Skeletal muscle tissue (tissue), 4 donors: ENCODE results near the gene NAALADL2. TPM values are rescaled to one million over a fixed set of nuclear protein-coding genes. Genes with fewer than 3 reads are reported as not detected.
"Not testable (repeated sequence)": the region's sequence is repeated elsewhere in the genome, so short reads cannot be mapped to it uniquely, and the experiment has no call there.

Experiments
- H3K27ac ChIP-seq: one replicate; pipeline ENCODE4 v1.7.0; 2013; ENCODE audit warnings: mild to moderate bottlenecking, low read depth, low read length, inconsistent platforms
- H3K27me3 ChIP-seq, 3 donors: one replicate each; pipeline ENCODE4 v1.7.0; 2013; ENCODE audit warnings: low read length in 3 of 3; ENCODE audit not compliant: control insufficient read depth in 3 of 3, insufficient read depth in 3 of 3
- H3K36me3 ChIP-seq, 3 donors: one replicate each; pipeline ENCODE4 v1.7.0; 2013; ENCODE audit warnings: low read length in 3 of 3; ENCODE audit not compliant: control insufficient read depth in 3 of 3, insufficient read depth in 3 of 3
- H3K4me1 ChIP-seq, 3 donors: one replicate each; pipeline ENCODE4 v1.7.0; 2013; ENCODE audit warnings: low read length in 3 of 3, mild to moderate bottlenecking in 3 of 3; ENCODE audit not compliant: control insufficient read depth in 3 of 3, insufficient read depth in 3 of 3
- H3K4me3 ChIP-seq, 3 donors: one replicate each; pipeline ENCODE4 v1.7.0; 2013; ENCODE audit warnings: low read length in 3 of 3
- H3K9ac ChIP-seq, 3 donors: one replicate each; pipeline ENCODE4 v1.7.0; 2013; ENCODE audit warnings: low read length in 3 of 3, mild to moderate bottlenecking in 3 of 3, moderate library complexity in 2 of 3, low read depth in 1 of 3
- H3K9me3 ChIP-seq, 3 donors: one replicate each; pipeline ENCODE4 v1.7.0; 2013; ENCODE audit warnings: low read length in 3 of 3; ENCODE audit not compliant: control insufficient read depth in 3 of 3
- total RNA-seq: library from RNA; depleted of rRNA; stranded (reverse); fragments of >200 nt; gene quantifications from one replicate; pipeline ENCODE4 v1.2.3, GENCODE V29; 2014
- donor health status: Osteomylitis.

NAALADL2 gene
- total RNA-seq, 1 donor from 2014 or later: 17.7 TPM

GRCh38 chr3:175749981-175750380 lies 890.8 kb downstream of the NAALADL2 start:
- Histone ChIP-seq H3K9ac (no peak overlapping the region), H3K36me3 (no peaks in the 10 kb centered on the region), H3K4me1 (no peaks in the 10 kb centered on the region), H3K27ac (no peak overlapping the region), H3K9me3 (no peaks in the 10 kb centered on the region), H3K4me3 (no peak overlapping the region), H3K27me3 (no peaks in the 10 kb centered on the region)

DNA sequence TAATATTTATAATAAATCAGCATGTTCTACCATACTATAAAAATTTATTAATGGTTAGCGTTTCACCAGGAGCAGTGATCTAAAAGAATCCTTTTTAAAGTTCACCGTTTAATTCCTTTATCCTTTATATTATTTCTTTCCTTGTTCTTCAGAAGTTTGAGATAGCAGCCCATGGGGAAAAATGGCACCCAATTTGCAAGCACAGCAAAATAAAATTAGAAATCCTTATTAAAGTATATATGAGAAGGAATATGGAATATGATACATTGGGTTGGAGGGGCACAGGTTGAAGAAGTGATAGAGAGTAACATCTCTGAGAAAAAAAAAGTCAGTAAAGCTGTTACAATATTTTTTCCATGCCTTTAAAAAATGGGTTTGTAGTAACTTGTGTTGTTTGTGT lies 892.0 kb downstream of the NAALADL2 start:
- H3K27ac ChIP-seq: no peak overlapping the region
- H3K4me3 ChIP-seq: no peak overlapping the region
- H3K9me3 ChIP-seq: no peaks in the 10 kb centered on the region
- no peak overlapping the region for H3K9ac ChIP-seq
- no peaks in the 10 kb centered on the region for H3K27me3 ChIP-seq
- H3K4me1 ChIP-seq: no peaks in the 10 kb centered on the region
- H3K36me3 ChIP-seq: no peaks in the 10 kb centered on the region

DNA sequence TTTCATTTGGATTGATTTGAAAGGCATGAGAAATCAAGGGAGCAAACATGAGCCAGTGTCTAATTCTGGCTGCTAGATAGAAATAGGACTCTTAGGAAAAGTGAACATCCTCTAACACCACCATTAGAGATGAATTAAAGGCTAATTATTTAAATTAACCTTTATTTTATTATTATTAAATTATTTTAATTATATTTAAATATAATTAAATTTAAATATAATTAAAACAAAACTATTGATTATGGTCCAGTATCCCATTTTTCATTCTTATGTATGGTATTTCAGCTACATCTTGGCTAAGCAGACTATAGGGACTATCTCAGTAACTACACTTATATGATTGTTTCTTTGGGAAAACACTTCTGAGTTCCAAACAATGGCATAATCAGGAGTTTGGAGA lies 904.8 kb downstream of the NAALADL2 start:
- H3K9ac ChIP-seq: no peak overlapping the region
- H3K36me3 ChIP-seq: no peaks in the 10 kb centered on the region
- no peak overlapping the region for H3K4me3 ChIP-seq
- H3K4me1 ChIP-seq: no peaks in the 10 kb centered on the region
- no peaks in the 10 kb centered on the region for H3K9me3 ChIP-seq
- H3K27ac ChIP-seq: no peak overlapping the region
- H3K27me3 ChIP-seq: no peaks in the 10 kb centered on the region

DNA sequence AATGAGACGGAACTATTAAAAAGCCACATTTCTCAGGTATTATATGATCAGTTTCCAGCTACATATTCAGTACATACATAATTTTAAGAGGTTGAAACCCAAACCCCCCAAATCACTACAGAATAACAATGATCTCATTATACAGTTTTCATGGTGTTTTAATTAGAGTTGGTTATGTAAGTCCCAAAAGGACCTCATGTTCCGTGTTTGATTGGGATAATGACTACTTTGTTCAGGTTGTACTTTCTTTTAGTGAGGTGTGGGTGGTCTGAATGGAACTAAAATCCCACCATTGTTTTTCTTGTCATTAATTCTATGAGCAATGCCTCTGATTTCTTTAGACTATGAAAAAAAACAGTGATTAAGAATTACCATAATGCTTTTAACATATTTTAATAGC lies 905.6 kb downstream of the NAALADL2 start:
- Histone ChIP-seq H3K4me1 (no peaks in the 10 kb centered on the region), H3K9ac (no peak overlapping the region), H3K27ac (no peak overlapping the region), H3K36me3 (no peaks in the 10 kb centered on the region), H3K27me3 (no peaks in the 10 kb centered on the region), H3K9me3 (no peaks in the 10 kb centered on the region), H3K4me3 (no peak overlapping the region)

- Histone ChIP-seq H3K4me3 (no peak overlapping the region), H3K27me3 (no peaks in the 10 kb centered on the region), H3K36me3 (no peaks in the 10 kb centered on the region), H3K27ac (no peak overlapping the region), H3K9ac (no peak overlapping the region), H3K4me1 (no peaks in the 10 kb centered on the region), H3K9me3 (no peaks in the 10 kb centered on the region)
Observed at GRCh38 chr3:175770426-175770825, 911.3 kb downstream of the NAALADL2 start.

GRCh38 chr3:175777495-175777894 lies 918.4 kb downstream of the NAALADL2 start:
- H3K27me3 ChIP-seq: no peaks in the 10 kb centered on the region
- H3K4me1 ChIP-seq: no peaks in the 10 kb centered on the region
- no peaks in the 10 kb centered on the region for H3K9me3 ChIP-seq
- H3K36me3 ChIP-seq: no peaks in the 10 kb centered on the region
- no peak overlapping the region for H3K27ac ChIP-seq
- H3K9ac ChIP-seq: no peak overlapping the region
- no peak overlapping the region for H3K4me3 ChIP-seq

- no peak overlapping the region for H3K9ac ChIP-seq
- H3K9me3 ChIP-seq: no peaks in the 10 kb centered on the region
- H3K36me3 ChIP-seq: no peaks in the 10 kb centered on the region
- no peaks in the 10 kb centered on the region for H3K27me3 ChIP-seq
- H3K4me3 ChIP-seq: no peak overlapping the region
- no peaks in the 10 kb centered on the region for H3K4me1 ChIP-seq
- H3K27ac ChIP-seq: no peak overlapping the region
Observed at GRCh38 chr3:175777965-175778364, 918.8 kb downstream of the NAALADL2 start.

DNA sequence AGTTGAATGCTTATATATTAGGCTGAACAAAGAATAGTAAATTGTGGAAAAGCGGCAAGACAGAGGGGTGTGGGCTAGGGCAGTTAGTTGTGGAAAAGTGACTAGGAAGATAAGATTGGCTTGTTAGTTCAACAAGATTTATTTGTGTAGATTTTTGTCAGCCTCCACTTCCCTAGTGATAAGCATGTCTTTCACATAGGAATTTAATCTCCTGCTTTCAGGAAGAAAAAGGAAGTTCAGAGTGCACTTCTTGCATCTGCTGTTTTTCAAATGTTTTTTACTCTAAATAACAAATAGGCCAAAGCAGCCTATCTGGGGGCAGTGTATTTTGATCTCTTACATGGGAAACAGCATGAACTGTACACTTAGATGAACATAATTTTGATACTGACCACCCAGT lies 919.9 kb downstream of the NAALADL2 start:
- no peaks in the 10 kb centered on the region for H3K27me3 ChIP-seq

DNA sequence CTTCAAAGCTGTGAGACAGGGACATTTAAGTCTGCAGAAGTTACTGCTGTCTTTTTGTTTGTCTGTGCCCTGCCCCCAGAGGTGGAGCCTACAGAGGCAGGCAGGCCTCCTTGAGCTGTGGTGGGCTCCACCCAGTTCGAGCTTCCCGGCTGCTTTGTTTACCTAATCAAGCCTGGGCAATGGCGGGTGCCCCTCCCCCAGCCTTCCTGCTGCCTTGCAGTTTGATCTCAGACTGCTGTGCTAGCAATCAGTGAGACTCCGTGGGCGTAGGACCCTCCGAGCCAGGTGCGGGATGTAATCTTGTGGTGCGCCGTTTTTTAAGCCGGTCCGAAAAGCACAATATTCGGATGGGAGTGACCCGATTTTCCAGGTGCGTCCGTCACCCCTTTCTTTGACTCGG lies 928.0 kb downstream of the NAALADL2 start:
- H3K9ac ChIP-seq, H3K27me3 ChIP-seq, H3K27ac ChIP-seq, H3K4me1 ChIP-seq, H3K36me3 ChIP-seq, H3K4me3 ChIP-seq, H3K9me3 ChIP-seq: not testable (repeated sequence)

More for the DNA sequence above, 919.9 kb downstream of the NAALADL2 start:
- H3K36me3 ChIP-seq: no peaks in the 10 kb centered on the region
- no peak overlapping the region for H3K4me3 ChIP-seq
- H3K4me1 ChIP-seq: no peaks in the 10 kb centered on the region
- H3K27ac ChIP-seq: no peak overlapping the region
- no peak overlapping the region for H3K9ac ChIP-seq
- H3K9me3 ChIP-seq: no peaks in the 10 kb centered on the region

- Histone ChIP-seq H3K9me3 (no peaks in the 10 kb centered on the region), H3K4me3 (no peak overlapping the region), H3K27ac (no peak overlapping the region), H3K9ac (no peak overlapping the region), H3K36me3 (no peaks in the 10 kb centered on the region), H3K4me1 (no peaks in the 10 kb centered on the region), H3K27me3 (no peaks in the 10 kb centered on the region)
Observed at GRCh38 chr3:175792245-175792644, 933.1 kb downstream of the NAALADL2 start.

- Histone ChIP-seq H3K9me3 (no peaks in the 10 kb centered on the region), H3K27me3 (no peaks in the 10 kb centered on the region), H3K9ac (no peak overlapping the region), H3K4me3 (no peak overlapping the region), H3K36me3 (no peaks in the 10 kb centered on the region), H3K27ac (no peak overlapping the region), H3K4me1 (no peaks in the 10 kb centered on the region)
Observed at GRCh38 chr3:175798326-175798725, 939.2 kb downstream of the NAALADL2 start.
